ENCODE measurements around the gene PTPN13.

The PTPN13 gene

GRCh38 chr4:86594559-86595425 is 677 bp downstream of the PTPN13 start:
- peak; percentile 99 for DNase-seq

GRCh38 chr4:86595426-86595805 is 1.3 kb downstream of the PTPN13 start:
- DNase-seq, result no peak

GRCh38 chr4:86596807-86597206 is 2.7 kb downstream of the PTPN13 start:
- DNase-seq, result peak; percentile 57

- DNase-seq, result no peak
These were observed 6.0 kb downstream of the PTPN13 start for GRCh38 chr4:86600007-86600653.

- DNase-seq, result no peak
These were observed 9.3 kb downstream of the PTPN13 start for GRCh38 chr4:86603311-86603885.

GRCh38 chr4:86606809-86607208 is 12.7 kb downstream of the PTPN13 start:
- no peak for DNase-seq

GRCh38 chr4:86608757-86609375 is 14.8 kb downstream of the PTPN13 start:
- DNase-seq, result peak; percentile 30

- DNase-seq, result no peak
These were observed 17.6 kb downstream of the PTPN13 start for GRCh38 chr4:86611757-86612156.

- DNase-seq, result no peak
These were observed 19.6 kb downstream of the PTPN13 start for GRCh38 chr4:86613734-86614133.

GRCh38 chr4:86614865-86615264 is 20.8 kb downstream of the PTPN13 start:
- no peak for DNase-seq

GRCh38 chr4:86615501-86615900 is 21.4 kb downstream of the PTPN13 start:
- no peak for DNase-seq

- DNase-seq, result no peak
These were observed 25.5 kb downstream of the PTPN13 start for GRCh38 chr4:86619656-86620055.

GRCh38 chr4:86621435-86621834 is 27.3 kb downstream of the PTPN13 start:
- no peak for DNase-seq

- DNase-seq, result no peak
These were observed 32.0 kb downstream of the PTPN13 start for GRCh38 chr4:86626066-86626465.

GRCh38 chr4:86627462-86628135 is 33.5 kb downstream of the PTPN13 start:
- DNase-seq, result no peak

- no peak for DNase-seq
These were observed 36.5 kb downstream of the PTPN13 start for GRCh38 chr4:86630629-86631028.

- no peak for DNase-seq
These were observed 37.1 kb downstream of the PTPN13 start for GRCh38 chr4:86631166-86631565.

GRCh38 chr4:86633854-86634253 is 39.7 kb downstream of the PTPN13 start:
- DNase-seq, result peak; percentile 4

GRCh38 chr4:86640469-86640868 is 46.4 kb downstream of the PTPN13 start:
- DNase-seq, result peak; percentile 24

- no peak for DNase-seq
These were observed 47.5 kb downstream of the PTPN13 start for GRCh38 chr4:86641516-86642090.

- no peak for DNase-seq
These were observed 50.8 kb downstream of the PTPN13 start for GRCh38 chr4:86644892-86645291.

- DNase-seq, result no peak
These were observed 58.3 kb downstream of the PTPN13 start for GRCh38 chr4:86652332-86652932.

Measured in fibroblast of skin of right quadriceps (primary cell).